SKM-1 (cell line): ENCODE measurements around the gene DUSP9.
A peak's percentile ranks its signal among the peaks of the same experiment; 100 is the strongest.
"Not testable (repeated sequence)": the region's sequence is repeated elsewhere in the genome, so short reads cannot be mapped to it uniquely, and the experiment has no call there.

Experiments used
- DNase-seq: peaks from one replicate; lab custom pipeline; 2025; ENCODE audit not compliant: unreplicated experiment; lab: John Stamatoyannopoulos, UW

Gene DUSP9

DNA sequence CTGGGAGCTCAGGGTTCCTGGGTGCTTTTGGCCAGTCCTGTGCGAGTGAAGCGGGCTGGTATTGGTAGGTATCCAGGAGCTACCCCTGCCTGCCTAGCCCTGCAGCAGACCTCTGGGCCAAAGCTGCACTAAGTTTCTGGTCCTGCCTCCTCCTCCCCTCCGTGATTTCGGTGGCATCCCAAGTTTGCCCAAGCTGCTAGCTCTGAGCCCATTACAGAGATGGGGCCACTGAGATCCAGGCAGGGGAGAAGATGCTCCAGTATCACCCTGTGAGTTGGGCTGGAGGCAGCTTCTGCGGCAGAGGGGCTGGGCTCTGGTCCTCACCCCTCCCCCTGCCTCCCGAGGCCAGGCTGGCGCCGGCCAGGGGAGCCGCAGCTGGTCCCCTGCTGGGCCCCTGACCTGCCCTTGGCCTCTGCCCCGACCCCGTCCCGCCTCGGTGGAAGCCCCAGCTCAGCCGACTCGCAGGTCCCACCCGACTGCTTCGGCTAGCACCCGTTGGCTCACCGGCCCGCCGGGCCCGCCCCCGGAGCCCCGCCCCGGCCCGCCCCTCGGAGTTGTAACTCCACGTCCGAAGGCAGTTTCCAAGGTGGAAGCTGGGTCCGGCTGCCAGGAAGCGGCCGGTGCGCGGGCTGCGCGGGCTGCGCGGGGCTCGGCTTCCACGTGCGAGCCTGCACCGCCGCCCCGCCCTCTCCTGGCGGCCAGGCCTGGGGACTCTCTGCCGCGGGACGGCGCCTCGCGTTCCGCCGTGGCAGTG lies at the start of gene DUSP9:
TSS of gene DUSP9 (plus strand) at position 584 of the 754 bp plus-strand sequence. CDS start 751 bp downstream, outside the sequence.
- DNase-seq = no peak

- DNase-seq = peak; percentile 50
These were observed 48.3 kb upstream of the DUSP9 start, which contains the start of gene CCNQ for GRCh38 chrX:153598541-153599191. Gene CCNQ, minus strand, starts transcription at chrX:153599139. Its CDS starts 66 bp downstream, at chrX:153599073.

DNA sequence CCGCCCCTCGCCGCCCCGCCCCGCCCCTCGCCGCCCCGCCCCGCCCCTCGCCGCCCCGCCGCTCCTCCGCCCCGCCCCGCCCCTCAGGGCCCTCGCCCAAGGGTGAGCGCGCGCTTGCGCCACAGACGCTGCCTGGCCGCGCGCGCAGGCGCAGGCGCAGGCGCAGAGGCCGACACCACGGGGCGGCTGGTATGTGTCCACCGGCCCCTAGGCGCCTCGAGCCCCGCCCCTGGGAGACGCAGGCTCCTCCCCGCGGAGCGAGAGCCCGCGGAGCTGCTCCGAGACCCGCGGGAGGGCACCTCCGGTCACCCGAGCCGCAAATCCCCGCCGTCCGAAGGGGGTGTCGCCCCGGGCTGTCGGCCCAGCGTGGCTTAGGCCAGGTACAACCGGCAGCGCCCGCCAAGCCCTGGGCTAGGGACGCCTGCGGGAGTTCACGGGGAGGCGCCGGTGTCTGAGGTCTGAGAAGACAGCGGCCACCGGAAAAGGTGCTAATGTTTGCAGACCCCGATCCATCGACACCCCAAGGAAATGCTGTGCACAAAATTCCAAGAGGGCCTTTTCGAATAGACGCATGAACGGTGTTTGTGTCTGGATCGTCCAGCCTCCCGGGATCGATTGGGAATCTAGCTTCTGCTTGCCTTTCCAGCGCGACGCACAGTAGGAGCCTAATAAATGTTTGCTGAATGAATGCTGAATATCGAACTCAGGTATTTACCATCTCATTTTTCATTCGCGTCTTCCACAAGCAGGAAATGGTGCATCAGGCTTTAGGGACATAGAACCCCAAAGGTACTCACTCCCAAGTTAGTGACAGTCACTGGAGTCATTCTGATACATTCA lies 47.6 kb upstream of the DUSP9 start:
- DNase-seq = peak; percentile 50

GRCh38 chrX:153600032-153600373 lies 47.0 kb upstream of the DUSP9 start:
- no peak for DNase-seq

DNA sequence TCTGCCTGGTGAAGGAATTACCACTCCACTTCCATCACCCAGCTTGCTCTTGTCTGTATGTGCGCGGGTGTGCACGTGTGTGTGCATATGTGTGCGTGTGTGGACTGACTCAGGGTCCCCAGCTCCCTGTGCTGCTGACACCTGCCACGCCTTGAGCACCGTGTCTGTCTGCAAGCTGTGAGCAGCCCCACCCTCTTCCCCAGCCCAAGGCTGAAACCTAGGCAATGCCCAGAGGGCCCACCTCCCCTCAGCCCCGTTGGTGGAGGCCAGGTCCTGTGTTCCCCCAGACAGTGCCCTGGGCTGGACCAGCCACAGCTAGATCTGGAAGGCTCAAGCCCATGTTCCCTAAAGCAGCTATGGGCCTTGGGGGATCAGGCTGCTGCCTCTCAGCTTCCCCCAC lies 46.1 kb upstream of the DUSP9 start:
- DNase-seq = no peak

GRCh38 chrX:153601511-153602110 lies 45.4 kb upstream of the DUSP9 start:
- no peak for DNase-seq

- no peak for DNase-seq
These were observed 44.4 kb upstream of the DUSP9 start for GRCh38 chrX:153602601-153603000.

GRCh38 chrX:153603131-153603656 lies 43.8 kb upstream of the DUSP9 start:
- no peak for DNase-seq

GRCh38 chrX:153604666-153605380 lies 42.2 kb upstream of the DUSP9 start:
- not testable (repeated sequence) for DNase-seq

GRCh38 chrX:153606503-153606902 lies 40.5 kb upstream of the DUSP9 start:
- DNase-seq = no peak

DNA sequence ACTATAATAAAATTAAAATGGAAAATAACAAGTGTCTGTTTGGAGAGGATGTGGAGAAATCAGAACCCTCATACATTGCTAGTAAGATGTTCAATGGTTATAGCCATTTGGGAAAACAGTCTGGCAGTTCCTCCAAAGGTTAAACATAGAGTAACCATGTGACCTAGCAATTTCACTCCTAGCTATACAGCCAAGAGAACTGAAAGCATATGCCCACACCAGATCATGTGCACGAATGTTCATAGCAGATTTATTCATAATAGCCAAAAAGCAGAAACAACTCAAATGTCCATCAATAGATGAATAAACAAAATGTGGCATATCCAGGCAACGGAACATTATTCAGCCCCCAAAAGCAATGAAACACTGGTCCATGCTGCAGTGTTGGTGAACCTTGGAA lies 38.6 kb upstream of the DUSP9 start:
- DNase-seq = no peak

DNA sequence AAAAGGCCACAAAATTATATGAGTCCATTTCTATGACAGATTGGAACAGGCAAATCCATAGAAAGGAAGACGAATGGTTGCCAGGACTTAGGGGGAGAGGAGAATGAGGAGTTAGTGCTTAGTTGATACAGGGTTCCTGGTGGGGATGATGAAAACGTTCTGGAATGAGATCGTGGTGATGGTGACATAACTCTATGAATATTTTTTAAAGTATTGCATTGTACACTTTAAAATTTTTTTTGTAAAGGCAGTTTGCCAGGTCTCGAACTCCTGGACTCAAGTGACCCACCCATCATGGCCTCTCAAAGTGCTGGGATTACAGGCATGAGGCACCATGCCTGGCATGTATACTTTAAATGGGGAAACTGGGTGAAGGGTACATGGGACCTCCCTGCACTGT lies 38.2 kb upstream of the DUSP9 start:
- no peak for DNase-seq

GRCh38 chrX:153609917-153610835 lies 36.8 kb upstream of the DUSP9 start:
- peak; percentile 4 for DNase-seq

GRCh38 chrX:153610836-153611213 lies 36.2 kb upstream of the DUSP9 start:
- DNase-seq = no peak

GRCh38 chrX:153611298-153612095 lies 35.5 kb upstream of the DUSP9 start:
- no peak for DNase-seq

GRCh38 chrX:153612413-153612812 lies 34.6 kb upstream of the DUSP9 start:
- no peak for DNase-seq

GRCh38 chrX:153614818-153615217 lies 32.2 kb upstream of the DUSP9 start:
- DNase-seq = no peak

- no peak for DNase-seq
These were observed 26.4 kb upstream of the DUSP9 start for GRCh38 chrX:153620576-153620975.
